Pancreas (tissue), 10 donors: ENCODE results near the gene TMEM201. TPM values are rescaled to one million over a fixed set of nuclear protein-coding genes. Genes with fewer than 3 reads are reported as not detected.
"Not testable (repeated sequence)": the region's sequence is repeated elsewhere in the genome, so short reads cannot be mapped to it uniquely, and the experiment has no call there.

Experiments
- ATAC-seq, 4 donors: fragments of 200-7000 bp; cut with Tn5 transposase; one replicate each; pipeline versions ENCODE4 v1.8.0 to v1.9.1; 2020; ENCODE audit warnings: mild to moderate bottlenecking in 4 of 4, moderate library complexity in 4 of 4
- DNase-seq, 6 donors: peaks; one replicate each; pipeline ENCODE4 v3.0.0-alpha.2; 2020
- FAIRE-seq: peaks from 2 replicates; lab custom pipeline; 2012; peaks lifted over from hg19 to GRCh38; lab: Jason Lieb, UNC
- H3K27ac ChIP-seq, 4 donors: fragments of 200-600 bp; sonication (generic); 1 replicate in 3 of 4; 2 replicates in 1 of 4; pipeline versions ENCODE4 v1.5.0 to v1.8.0; 2020
- H3K27me3 ChIP-seq, 4 donors: fragments of 200-600 bp; one replicate each; pipeline ENCODE4 v1.8.0; 2021
- H3K36me3 ChIP-seq, 3 donors: fragments of 200-600 bp; sonication (generic) in 1 of 3; one replicate each; pipeline versions ENCODE4 v1.5.0 to v1.8.0; 2020 to 2021
- H3K4me1 ChIP-seq, 3 donors: fragments of 200-600 bp; one replicate each; pipeline ENCODE4 v1.8.0; 2021
- H3K4me3 ChIP-seq, 4 donors: fragments of 200-600 bp; sonication (generic) in 2 of 4; one replicate each; pipeline versions ENCODE4 v1.5.0 to v1.8.0; 2020 to 2021
- H3K9me3 ChIP-seq, 4 donors: fragments of 200-600 bp; one replicate each; pipeline ENCODE4 v1.8.0; 2021
- WGBS, 2 donors: extraction: QIAGEN DNeasy Blood & Tissue Kit; methylation state at CpG; one replicate each; pipeline ENCODE4 v1.1.7; 2013; 5-methylcytosine and 5-hydroxymethylcytosine counted together
- intact Hi-C, 3 donors: fragments of 100-400 bp; cut with DNase I; formaldehyde crosslinking; loops; one replicate each; pipeline versions ENCODE4 v1.11.1 to v1.14.2; 2022
- polyA plus RNA-seq, 2 donors: library from polyadenylated mRNA; stranded (reverse); fragments of 200-250 nt; gene quantifications; one replicate each; pipeline ENCODE4 v1.2.3, GENCODE V29; 2013
- total RNA-seq, 6 donors: library from RNA; stranded (reverse); fragmentation: NEBNext Ultra II Directional in 4 of 6; extraction: Animal tissue kit (Norgen Biotek cat#: 25700) in 4 of 6; gene quantifications; one replicate each; pipeline versions ENCODE4 v1.2.1 to v1.2.4, GENCODE V29; 2021 to 2023
- TF ChIP-seq, protein P1 (sequence below), 4 donors: fragments of 200-600 bp; sonication (generic) in 3 of 4; IDR thresholded peaks; one replicate each; pipeline versions ENCODE4 v1.5.0 to v1.8.0; 2021; ENCODE audit warnings: antibody characterized with exemption in 4 of 4
- donor health status: healthy with polysubstance abuse.
- donor health status: DM: no; HTN: no; CAD: no; lungs with moderate emphysema.
- donor health status: DM: no; HTN: no; CAD: no.
- donor health status: control.
- donor health status: control.
- donor health status: Bipolar disorder and iron deficiency.
- donor health status: DM: yes; HTN: yes; CAD: no.
- donor health status: DM: no; HTN: no; CAD: no.
- donor health status: DM: no; HTN: no; CAD: no.
- donor health status: DM: yes; HTN: yes; CAD: no.

The TMEM201 gene
- total and polyA plus RNA-seq, 8 donors: 2.9 to 7.2 (median 6.2) TPM

GRCh38 chr1:9557624-9558023 is 31.1 kb upstream of the TMEM201 start:
- no peaks in the 10 kb centered on the region for H3K36me3 ChIP-seq
- no peak for ATAC-seq
- WGBS, 2 donors: 78 to 83% methylated on average over 5 of the region's 5 CpGs
- intact Hi-C loops: no loop called here
- FAIRE-seq: no peak
- TF ChIP-seq, protein P1, sequence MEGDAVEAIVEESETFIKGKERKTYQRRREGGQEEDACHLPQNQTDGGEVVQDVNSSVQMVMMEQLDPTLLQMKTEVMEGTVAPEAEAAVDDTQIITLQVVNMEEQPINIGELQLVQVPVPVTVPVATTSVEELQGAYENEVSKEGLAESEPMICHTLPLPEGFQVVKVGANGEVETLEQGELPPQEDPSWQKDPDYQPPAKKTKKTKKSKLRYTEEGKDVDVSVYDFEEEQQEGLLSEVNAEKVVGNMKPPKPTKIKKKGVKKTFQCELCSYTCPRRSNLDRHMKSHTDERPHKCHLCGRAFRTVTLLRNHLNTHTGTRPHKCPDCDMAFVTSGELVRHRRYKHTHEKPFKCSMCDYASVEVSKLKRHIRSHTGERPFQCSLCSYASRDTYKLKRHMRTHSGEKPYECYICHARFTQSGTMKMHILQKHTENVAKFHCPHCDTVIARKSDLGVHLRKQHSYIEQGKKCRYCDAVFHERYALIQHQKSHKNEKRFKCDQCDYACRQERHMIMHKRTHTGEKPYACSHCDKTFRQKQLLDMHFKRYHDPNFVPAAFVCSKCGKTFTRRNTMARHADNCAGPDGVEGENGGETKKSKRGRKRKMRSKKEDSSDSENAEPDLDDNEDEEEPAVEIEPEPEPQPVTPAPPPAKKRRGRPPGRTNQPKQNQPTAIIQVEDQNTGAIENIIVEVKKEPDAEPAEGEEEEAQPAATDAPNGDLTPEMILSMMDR (IDR thresholded peaks at IDR 0.05): no peak
- H3K4me1 ChIP-seq: peaks cover 0 to 7% (median 3%) of the 10 kb centered on the region in 3 donors
- H3K27ac ChIP-seq: no peak overlapping the region
- H3K27me3 ChIP-seq: no peaks in the 10 kb centered on the region
- H3K9me3 ChIP-seq: no peaks in the 10 kb centered on the region
- no peak for DNase-seq
- no peak overlapping the region for H3K4me3 ChIP-seq

- no peak overlapping the region for H3K4me3 ChIP-seq
- peaks cover 0 to 7% (median 3%) of the 10 kb centered on the region in 3 donors for H3K4me1 ChIP-seq
- no peak for ATAC-seq
- DNase-seq: peak in 1 of 6 donors; percentile 21
- WGBS, 2 donors: 86 to 87% methylated on average over 6 of the region's 6 CpGs
- intact Hi-C loops: no loop called here
- H3K27ac ChIP-seq: no peak overlapping the region
- TF ChIP-seq, protein P1 (IDR thresholded peaks at IDR 0.05): no peak
- no peaks in the 10 kb centered on the region for H3K27me3 ChIP-seq
- H3K36me3 ChIP-seq: no peaks in the 10 kb centered on the region
- no peaks in the 10 kb centered on the region for H3K9me3 ChIP-seq
- FAIRE-seq: no peak
Measured at GRCh38 chr1:9558271-9558945, 30.3 kb upstream of the TMEM201 start.

GRCh38 chr1:9558946-9559545 is 29.7 kb upstream of the TMEM201 start:
- Histone ChIP-seq H3K27ac (no peak overlapping the region), H3K36me3 (no peaks in the 10 kb centered on the region), H3K9me3 (no peaks in the 10 kb centered on the region), H3K4me1 (peaks cover 0 to 7% (median 0%) of the 10 kb centered on the region in 3 donors), H3K27me3 (no peaks in the 10 kb centered on the region), H3K4me3 (no peak overlapping the region)
- 82 to 83% methylated on average over 11 of the region's 11 CpGs for WGBS, 2 donors
- TF ChIP-seq, protein P1 (IDR thresholded peaks at IDR 0.05): no peak
- peak in 1 of 6 donors; percentile 2 for DNase-seq
- intact Hi-C loops: no loop called here
- no peak for FAIRE-seq
- ATAC-seq: no peak

- Histone ChIP-seq H3K4me3 (no peak overlapping the region), H3K36me3 (no peaks in the 10 kb centered on the region), H3K9me3 (no peaks in the 10 kb centered on the region), H3K4me1 (peaks cover 0 to 7% (median 0%) of the 10 kb centered on the region in 3 donors), H3K27me3 (no peaks in the 10 kb centered on the region), H3K27ac (no peak overlapping the region)
- intact Hi-C loops: no loop called here
- FAIRE-seq (no peak), ATAC-seq (no peak), DNase-seq (no peak)
- 75 to 80% methylated on average over 5 of the region's 5 CpGs for WGBS, 2 donors
- TF ChIP-seq, protein P1 (IDR thresholded peaks at IDR 0.05): no peak
Measured at GRCh38 chr1:9559673-9560072, 29.0 kb upstream of the TMEM201 start.

DNA sequence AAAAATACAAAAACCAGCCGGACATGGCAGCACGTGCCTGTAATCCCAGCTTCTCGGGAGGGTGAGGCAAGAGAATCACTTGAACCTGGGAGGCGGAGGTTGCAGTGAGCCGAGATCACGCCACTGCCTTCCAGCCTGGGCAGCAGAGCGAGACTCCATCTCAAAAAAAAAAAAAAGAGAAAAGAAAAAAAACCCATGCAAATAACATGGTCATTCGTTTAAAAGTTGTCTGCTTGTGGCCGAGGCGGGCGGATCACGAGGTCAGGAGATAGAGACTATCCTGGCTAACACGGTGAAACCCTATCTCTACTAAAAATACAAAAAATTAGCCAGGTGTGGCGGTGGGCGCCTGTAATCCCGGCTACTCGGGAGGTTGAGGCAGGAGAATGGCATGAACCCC is 28.6 kb upstream of the TMEM201 start:
- ATAC-seq, H3K27me3 ChIP-seq, H3K27ac ChIP-seq, H3K4me1 ChIP-seq, FAIRE-seq, H3K9me3 ChIP-seq, DNase-seq, H3K4me3 ChIP-seq, H3K36me3 ChIP-seq, intact Hi-C loops: not testable (repeated sequence)
- WGBS, 2 donors: 90 to 93% methylated on average over 16 to 17 of the region's 17 CpGs
